Cardiac fibroblast (primary cell): Measurements from ENCODE around the gene MEGF11.

Source experiments
- DNase-seq, 2 donors: peaks; one replicate each; pipeline versions ENCODE4 v3.0.0 to v3.0.0-alpha.2; 2010; ENCODE audit warnings: low read depth in 2 of 2
- H3K4me3 ChIP-seq, 2 donors: replicated peaks in 1 of 2; 1 replicate in 1 of 2; 2 replicates in 1 of 2; pipeline ENCODE4 v1.5.1; 2011; ENCODE audit warnings: low read depth in 2 of 2, low read length in 2 of 2, mild to moderate bottlenecking in 2 of 2, moderate library complexity in 1 of 2
- TF ChIP-seq, protein P1 (sequence below): IDR thresholded peaks from one replicate; pipeline ENCODE4 v1.5.1; 2011; ENCODE audit warnings: low read depth, mild to moderate bottlenecking, low read length, inconsistent platforms

Gene MEGF11

GRCh38 chr15:66115568-66116206 lies 137.9 kb downstream of the MEGF11 start:
- H3K4me3 ChIP-seq: no peak overlapping the region
- TF ChIP-seq, protein P1, sequence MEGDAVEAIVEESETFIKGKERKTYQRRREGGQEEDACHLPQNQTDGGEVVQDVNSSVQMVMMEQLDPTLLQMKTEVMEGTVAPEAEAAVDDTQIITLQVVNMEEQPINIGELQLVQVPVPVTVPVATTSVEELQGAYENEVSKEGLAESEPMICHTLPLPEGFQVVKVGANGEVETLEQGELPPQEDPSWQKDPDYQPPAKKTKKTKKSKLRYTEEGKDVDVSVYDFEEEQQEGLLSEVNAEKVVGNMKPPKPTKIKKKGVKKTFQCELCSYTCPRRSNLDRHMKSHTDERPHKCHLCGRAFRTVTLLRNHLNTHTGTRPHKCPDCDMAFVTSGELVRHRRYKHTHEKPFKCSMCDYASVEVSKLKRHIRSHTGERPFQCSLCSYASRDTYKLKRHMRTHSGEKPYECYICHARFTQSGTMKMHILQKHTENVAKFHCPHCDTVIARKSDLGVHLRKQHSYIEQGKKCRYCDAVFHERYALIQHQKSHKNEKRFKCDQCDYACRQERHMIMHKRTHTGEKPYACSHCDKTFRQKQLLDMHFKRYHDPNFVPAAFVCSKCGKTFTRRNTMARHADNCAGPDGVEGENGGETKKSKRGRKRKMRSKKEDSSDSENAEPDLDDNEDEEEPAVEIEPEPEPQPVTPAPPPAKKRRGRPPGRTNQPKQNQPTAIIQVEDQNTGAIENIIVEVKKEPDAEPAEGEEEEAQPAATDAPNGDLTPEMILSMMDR: no peak
- no peak for DNase-seq

- H3K4me3 ChIP-seq: no peak overlapping the region
- DNase-seq: no peak
- TF ChIP-seq, protein P1: no peak
Observed at GRCh38 chr15:66114863-66115425, 138.6 kb downstream of the MEGF11 start.

DNA sequence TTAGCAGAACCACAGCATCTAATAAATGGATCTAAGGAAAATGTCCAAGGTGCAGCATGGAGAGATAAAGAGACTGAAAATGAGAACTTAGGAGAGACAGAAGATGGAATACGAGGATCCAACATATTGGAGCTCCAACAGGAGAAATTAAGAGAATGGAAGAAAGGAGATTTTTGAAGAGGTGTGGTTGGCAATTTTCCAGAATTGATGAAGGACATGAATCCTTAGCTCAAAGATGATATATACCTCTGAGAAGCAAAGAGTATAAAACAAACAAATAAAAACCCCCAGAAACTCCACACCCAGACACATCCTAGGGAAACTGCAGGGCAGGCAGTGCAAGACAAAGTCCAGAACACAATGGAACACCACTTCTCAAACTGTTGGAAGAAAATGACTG lies 141.2 kb downstream of the MEGF11 start:
- no peak overlapping the region for H3K4me3 ChIP-seq
- no peak for DNase-seq
- TF ChIP-seq, protein P1: no peak

- TF ChIP-seq, protein P1: no peak
Observed at GRCh38 chr15:66111363-66111762, 142.2 kb downstream of the MEGF11 start.

DNA sequence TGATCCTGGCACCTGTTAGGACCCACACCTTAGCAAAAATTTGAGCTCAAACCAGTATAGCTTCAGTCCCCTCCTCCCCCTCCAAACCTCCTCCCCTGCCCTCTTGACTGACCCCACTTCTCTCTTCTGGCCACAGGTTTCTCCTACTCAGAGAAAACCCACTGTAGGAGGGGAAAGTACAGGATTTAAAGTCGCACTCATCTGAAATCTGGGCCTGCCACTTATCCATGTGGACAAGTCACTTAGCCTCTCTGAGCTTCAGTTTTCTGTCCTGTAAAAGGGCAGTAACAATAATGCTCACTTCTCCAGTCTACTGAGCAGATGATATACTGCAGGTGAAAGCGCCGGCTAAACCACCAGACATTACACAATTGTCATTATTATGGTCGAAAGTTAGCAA lies 142.7 kb downstream of the MEGF11 start:
- H3K4me3 ChIP-seq: no peak overlapping the region
- TF ChIP-seq, protein P1: no peak

More at GRCh38 chr15:66111363-66111762, 142.2 kb downstream of the MEGF11 start:
- no peak for DNase-seq
- no peak overlapping the region for H3K4me3 ChIP-seq

DNA sequence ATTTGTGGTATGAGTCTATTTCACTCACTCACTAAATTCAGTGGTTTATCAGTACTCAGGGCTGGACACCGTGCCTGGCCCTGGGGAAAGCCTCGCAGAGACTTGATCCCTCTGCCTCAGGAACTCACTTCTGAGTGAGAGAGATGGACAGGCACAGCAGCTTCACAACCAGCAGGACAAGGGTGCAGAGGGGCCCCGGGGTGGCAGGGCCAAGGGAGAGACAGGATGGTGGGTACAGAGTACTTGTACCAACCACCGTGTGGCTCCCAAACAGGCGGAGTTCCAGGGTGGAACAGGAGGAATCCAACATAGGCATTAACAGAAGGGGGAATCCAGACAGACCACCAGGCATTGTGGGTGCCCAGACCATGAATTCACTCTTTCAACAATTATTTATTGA lies 143.7 kb downstream of the MEGF11 start:
- TF ChIP-seq, protein P1: no peak
- DNase-seq: no peak

More for the DNA sequence above, 142.7 kb downstream of the MEGF11 start:
- no peak for DNase-seq

More for the DNA sequence above, 143.7 kb downstream of the MEGF11 start:
- H3K4me3 ChIP-seq: no peak overlapping the region
